Transverse colon (tissue), 3 donors: ENCODE data around the gene AP1B1.

Experiments used
- CTCF ChIP-seq, 5 experiments: fragments of 200-600 bp in 3 of 5; fragments of 450-650 bp in 2 of 5; sonication (generic) in 3 of 5; IDR thresholded peaks; 1 replicate in 2 of 5; 2 replicates in 3 of 5; pipeline ENCODE4 v1.5.1; 2016 to 2017; ENCODE audit warnings: antibody characterized with exemption in 5 of 5, inconsistent platforms in 3 of 5, mild to moderate bottlenecking in 2 of 5, moderate library complexity in 1 of 5
- POLR2A ChIP-seq: fragments of 450-650 bp; IDR thresholded peaks from one replicate; pipeline ENCODE4 v1.6.1; 2016; ENCODE audit warnings: antibody characterized with exemption, mild to moderate bottlenecking, moderate library complexity

GRCh38 chr22:29342177-29342576, 46.2 kb downstream of the AP1B1 start:
- TF ChIP-seq POLR2A, result no peak
- no peak for TF ChIP-seq CTCF (IDR thresholded peaks at IDR 0.05)
